Thyroid gland (tissue), 4 donors: ENCODE measurements around the gene ITM2B.

Experiments used
- POLR2A ChIP-seq, 2 donors: fragments of 450-650 bp; IDR thresholded peaks; one replicate each; pipeline ENCODE4 v1.6.1; 2017; ENCODE audit warnings: antibody characterized with exemption in 2 of 2, mild to moderate bottlenecking in 2 of 2, moderate library complexity in 1 of 2
- TF ChIP-seq, protein P1 (sequence below), 6 experiments: fragments of 200-600 bp in 3 of 6; fragments of 450-650 bp in 3 of 6; sonication (generic) in 3 of 6; IDR thresholded peaks; one replicate each; pipeline ENCODE4 v1.5.1; 2016 to 2019; ENCODE audit warnings: antibody characterized with exemption in 6 of 6, mild to moderate bottlenecking in 2 of 6, inconsistent platforms in 1 of 6, moderate library complexity in 1 of 6

DNA sequence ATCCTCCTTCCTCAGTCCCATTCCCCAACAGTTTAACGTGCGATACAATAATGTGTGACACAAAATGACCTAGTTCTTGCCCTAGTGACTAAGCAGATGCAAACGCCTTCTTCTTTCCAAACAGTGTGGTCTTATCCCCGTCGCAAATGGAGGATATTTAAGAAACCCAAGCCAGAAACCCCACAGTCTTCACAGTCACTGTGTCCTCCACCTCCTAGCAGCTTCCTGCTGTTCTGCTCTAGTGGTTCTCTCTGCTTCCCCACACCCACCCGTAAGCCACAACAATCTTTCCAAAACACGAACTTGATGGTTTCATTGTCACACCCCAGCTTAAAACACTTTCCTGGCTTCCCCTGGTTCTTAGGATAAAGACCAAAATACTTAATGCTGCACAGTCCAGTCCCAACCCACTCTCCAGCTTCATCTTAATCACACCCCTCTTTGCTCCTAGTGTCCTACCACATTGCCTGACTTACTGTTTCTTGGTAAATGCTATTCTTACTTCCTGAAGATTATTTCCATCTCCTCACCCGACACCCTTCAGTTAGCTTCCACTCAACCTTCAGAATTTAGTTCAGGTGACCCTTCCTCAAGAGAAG, 32.3 kb downstream of the ITM2B start:
- TF ChIP-seq, protein P1, sequence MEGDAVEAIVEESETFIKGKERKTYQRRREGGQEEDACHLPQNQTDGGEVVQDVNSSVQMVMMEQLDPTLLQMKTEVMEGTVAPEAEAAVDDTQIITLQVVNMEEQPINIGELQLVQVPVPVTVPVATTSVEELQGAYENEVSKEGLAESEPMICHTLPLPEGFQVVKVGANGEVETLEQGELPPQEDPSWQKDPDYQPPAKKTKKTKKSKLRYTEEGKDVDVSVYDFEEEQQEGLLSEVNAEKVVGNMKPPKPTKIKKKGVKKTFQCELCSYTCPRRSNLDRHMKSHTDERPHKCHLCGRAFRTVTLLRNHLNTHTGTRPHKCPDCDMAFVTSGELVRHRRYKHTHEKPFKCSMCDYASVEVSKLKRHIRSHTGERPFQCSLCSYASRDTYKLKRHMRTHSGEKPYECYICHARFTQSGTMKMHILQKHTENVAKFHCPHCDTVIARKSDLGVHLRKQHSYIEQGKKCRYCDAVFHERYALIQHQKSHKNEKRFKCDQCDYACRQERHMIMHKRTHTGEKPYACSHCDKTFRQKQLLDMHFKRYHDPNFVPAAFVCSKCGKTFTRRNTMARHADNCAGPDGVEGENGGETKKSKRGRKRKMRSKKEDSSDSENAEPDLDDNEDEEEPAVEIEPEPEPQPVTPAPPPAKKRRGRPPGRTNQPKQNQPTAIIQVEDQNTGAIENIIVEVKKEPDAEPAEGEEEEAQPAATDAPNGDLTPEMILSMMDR (IDR thresholded peaks at IDR 0.05): no peak
- TF ChIP-seq POLR2A (IDR thresholded peaks at IDR 0.05): no peak
